Gastroesophageal sphincter (tissue), 3 donors: ENCODE results near the gene C6orf120.

ENCODE experiments used
- CTCF ChIP-seq, 4 experiments: fragments of 200-600 bp in 2 of 4; fragments of 450-650 bp in 2 of 4; sonication (generic) in 1 of 4; IDR thresholded peaks; one replicate each; pipeline ENCODE4 v1.5.1; 2017 to 2019; ENCODE audit warnings: antibody characterized with exemption in 4 of 4, mild to moderate bottlenecking in 2 of 4, moderate library complexity in 2 of 4
- POLR2A ChIP-seq, 2 donors: fragments of 450-650 bp; IDR thresholded peaks; one replicate each; pipeline ENCODE4 v1.6.1; 2017; ENCODE audit warnings: antibody characterized with exemption in 2 of 2, mild to moderate bottlenecking in 2 of 2, moderate library complexity in 1 of 2

GRCh38 chr6:169671563-169671962 lies 30.4 kb upstream of the C6orf120 start:
- TF ChIP-seq CTCF (IDR thresholded peaks at IDR 0.05) (no peak), POLR2A (IDR thresholded peaks at IDR 0.05) (no peak)
